ENCODE data around the gene EP400.
"Not testable (repeated sequence)": the region's sequence is repeated elsewhere in the genome, so short reads cannot be mapped to it uniquely, and the experiment has no call there.

The EP400 gene

GRCh38 chr12:131944601-131945251 is 5.0 kb upstream of the EP400 start:
- H3K4me3 ChIP-seq (ENCODE audit: low read length): no peak overlapping the region
- TF ChIP-seq ZNF274 (IDR thresholded peaks at IDR 0.05; ENCODE audit: low read depth, low read length): no peak

- no peak for TF ChIP-seq ZNF274 (IDR thresholded peaks at IDR 0.05; ENCODE audit: low read depth, low read length)
- no peak overlapping the region for H3K4me3 ChIP-seq (ENCODE audit: low read length)
Observed at GRCh38 chr12:131946757-131947156, 3.0 kb upstream of the EP400 start.

- no peak for TF ChIP-seq ZNF274 (IDR thresholded peaks at IDR 0.05; ENCODE audit: low read depth, low read length)
- H3K4me3 ChIP-seq (ENCODE audit: low read length): no peak overlapping the region
Observed at GRCh38 chr12:131947482-131948027, 2.2 kb upstream of the EP400 start.

- no peak for TF ChIP-seq ZNF274 (IDR thresholded peaks at IDR 0.05; ENCODE audit: low read depth, low read length)
Observed at GRCh38 chr12:131948166-131948712, 1.5 kb upstream of the EP400 start.

GRCh38 chr12:131948713-131949430 is 870 bp upstream of the EP400 start:
- H3K4me3 ChIP-seq (ENCODE audit: low read length): peak overlapping the region; percentile 35; the same call in 1 of the 2 replicates

More at GRCh38 chr12:131948166-131948712, 1.5 kb upstream of the EP400 start:
- H3K4me3 ChIP-seq (ENCODE audit: low read length): no peak overlapping the region

- peak overlapping the region; percentile 83 for H3K4me3 ChIP-seq (ENCODE audit: low read length)
- no peak for TF ChIP-seq ZNF274 (IDR thresholded peaks at IDR 0.05; ENCODE audit: low read depth, low read length)
Observed at GRCh38 chr12:131950182-131950913, 606 bp downstream of the EP400 start.

GRCh38 chr12:131953810-131954209 is 4.1 kb downstream of the EP400 start:
- not testable (repeated sequence) for H3K4me3 ChIP-seq (ENCODE audit: low read length)

- not testable (repeated sequence) for H3K4me3 ChIP-seq (ENCODE audit: low read length)
Observed at GRCh38 chr12:131954460-131954859, 4.7 kb downstream of the EP400 start.

- H3K4me3 ChIP-seq (ENCODE audit: low read length): no peak overlapping the region
- TF ChIP-seq ZNF274 (IDR thresholded peaks at IDR 0.05; ENCODE audit: low read depth, low read length): no peak
Observed at GRCh38 chr12:131959116-131959515, 9.4 kb downstream of the EP400 start.

- no peak for TF ChIP-seq ZNF274 (IDR thresholded peaks at IDR 0.05; ENCODE audit: low read depth, low read length)
- no peak overlapping the region for H3K4me3 ChIP-seq (ENCODE audit: low read length)
Observed at GRCh38 chr12:131959641-131960589, 10.2 kb downstream of the EP400 start.

GRCh38 chr12:131960590-131961325 is 11.0 kb downstream of the EP400 start:
- H3K4me3 ChIP-seq (ENCODE audit: low read length): not testable (repeated sequence)

GRCh38 chr12:131961328-131961727 is 11.6 kb downstream of the EP400 start:
- not testable (repeated sequence) for H3K4me3 ChIP-seq (ENCODE audit: low read length)

GRCh38 chr12:131962069-131962468 is 12.3 kb downstream of the EP400 start:
- TF ChIP-seq ZNF274 (IDR thresholded peaks at IDR 0.05; ENCODE audit: low read depth, low read length): no peak
- no peak overlapping the region for H3K4me3 ChIP-seq (ENCODE audit: low read length)

All from GM08714 (cell line).